GM12875 (cell line): ENCODE data around the gene IGF1.

Experiments
- H3K4me3 ChIP-seq: one replicate; pipeline ENCODE4 v1.5.1; 2011; ENCODE audit warnings: low read depth, low read length, control low read depth
- TF ChIP-seq, protein P1 (sequence below): IDR thresholded peaks from 2 replicates; pipeline ENCODE4 v1.5.1; 2011; ENCODE audit warnings: low read depth, mild to moderate bottlenecking, control low read depth, inconsistent platforms, low read length, moderate library complexity, borderline replicate concordance; ENCODE audit not compliant: insufficient read depth

Gene IGF1

GRCh38 chr12:102465762-102466560, 14.4 kb downstream of the IGF1 start:
- TF ChIP-seq, protein P1, sequence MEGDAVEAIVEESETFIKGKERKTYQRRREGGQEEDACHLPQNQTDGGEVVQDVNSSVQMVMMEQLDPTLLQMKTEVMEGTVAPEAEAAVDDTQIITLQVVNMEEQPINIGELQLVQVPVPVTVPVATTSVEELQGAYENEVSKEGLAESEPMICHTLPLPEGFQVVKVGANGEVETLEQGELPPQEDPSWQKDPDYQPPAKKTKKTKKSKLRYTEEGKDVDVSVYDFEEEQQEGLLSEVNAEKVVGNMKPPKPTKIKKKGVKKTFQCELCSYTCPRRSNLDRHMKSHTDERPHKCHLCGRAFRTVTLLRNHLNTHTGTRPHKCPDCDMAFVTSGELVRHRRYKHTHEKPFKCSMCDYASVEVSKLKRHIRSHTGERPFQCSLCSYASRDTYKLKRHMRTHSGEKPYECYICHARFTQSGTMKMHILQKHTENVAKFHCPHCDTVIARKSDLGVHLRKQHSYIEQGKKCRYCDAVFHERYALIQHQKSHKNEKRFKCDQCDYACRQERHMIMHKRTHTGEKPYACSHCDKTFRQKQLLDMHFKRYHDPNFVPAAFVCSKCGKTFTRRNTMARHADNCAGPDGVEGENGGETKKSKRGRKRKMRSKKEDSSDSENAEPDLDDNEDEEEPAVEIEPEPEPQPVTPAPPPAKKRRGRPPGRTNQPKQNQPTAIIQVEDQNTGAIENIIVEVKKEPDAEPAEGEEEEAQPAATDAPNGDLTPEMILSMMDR = no peak
- no peak overlapping the region for H3K4me3 ChIP-seq

DNA sequence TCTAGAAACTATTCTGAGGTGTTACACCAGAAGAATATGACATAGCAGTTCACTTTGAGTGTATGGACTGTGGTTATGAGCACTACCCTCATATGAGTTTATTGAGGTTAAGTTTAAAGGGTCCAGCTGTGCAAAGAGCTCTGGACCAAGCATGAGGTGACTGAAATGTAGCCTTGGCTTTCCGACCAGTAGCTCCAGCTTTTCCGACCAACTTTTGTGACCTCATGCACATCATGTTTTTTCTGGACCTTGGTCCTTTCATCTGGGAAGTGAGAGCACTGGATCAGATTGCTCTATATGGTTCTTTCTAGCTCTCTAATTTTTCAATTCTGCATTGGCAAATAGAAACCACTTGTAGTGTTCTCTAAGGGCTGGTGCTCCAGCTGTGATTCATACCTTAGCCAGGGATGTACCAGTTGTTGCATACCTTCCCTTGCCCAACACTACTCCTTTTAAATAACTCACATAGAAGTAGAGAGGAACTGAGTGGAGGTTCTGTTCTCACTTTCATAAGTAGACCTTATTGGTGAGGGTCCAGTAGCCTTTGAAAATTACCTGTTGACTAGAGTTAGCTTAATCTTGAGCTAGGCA, 16.6 kb downstream of the IGF1 start:
- H3K4me3 ChIP-seq = no peak overlapping the region
- TF ChIP-seq, protein P1 = no peak

DNA sequence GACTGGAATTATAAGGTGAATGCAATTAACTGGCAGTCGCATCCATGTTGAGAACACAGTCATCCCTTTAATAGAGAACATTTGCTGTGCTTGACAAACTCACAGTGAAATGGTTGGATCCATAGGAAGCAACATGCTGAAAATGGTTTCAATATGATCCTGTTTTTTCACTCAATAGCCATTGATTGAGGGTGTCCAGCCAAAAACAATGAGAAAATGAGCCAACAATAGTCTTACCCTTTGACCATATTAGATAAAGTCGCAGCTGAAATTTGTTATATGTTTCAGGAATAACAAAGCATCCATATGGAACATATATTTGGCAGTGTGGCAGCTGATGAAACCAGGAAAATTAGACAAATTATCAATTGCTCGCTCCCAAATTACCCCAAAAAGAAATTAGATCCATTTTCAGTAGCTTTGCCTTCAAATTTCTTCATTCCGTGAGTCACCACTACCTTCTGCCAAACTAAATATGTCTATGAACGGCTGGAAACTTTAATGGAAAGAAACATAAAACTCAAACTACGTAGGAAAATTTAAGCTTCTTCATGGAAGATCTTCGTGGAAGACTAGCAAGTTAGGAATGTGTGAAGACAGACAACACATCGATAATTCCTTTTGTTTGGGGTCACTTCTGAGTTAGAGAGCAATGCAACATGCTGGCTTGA, 17.4 kb downstream of the IGF1 start:
- H3K4me3 ChIP-seq = no peak overlapping the region
- TF ChIP-seq, protein P1 = no peak

GRCh38 chr12:102462386-102462785, 18.0 kb downstream of the IGF1 start:
- TF ChIP-seq, protein P1 = no peak
- no peak overlapping the region for H3K4me3 ChIP-seq

DNA sequence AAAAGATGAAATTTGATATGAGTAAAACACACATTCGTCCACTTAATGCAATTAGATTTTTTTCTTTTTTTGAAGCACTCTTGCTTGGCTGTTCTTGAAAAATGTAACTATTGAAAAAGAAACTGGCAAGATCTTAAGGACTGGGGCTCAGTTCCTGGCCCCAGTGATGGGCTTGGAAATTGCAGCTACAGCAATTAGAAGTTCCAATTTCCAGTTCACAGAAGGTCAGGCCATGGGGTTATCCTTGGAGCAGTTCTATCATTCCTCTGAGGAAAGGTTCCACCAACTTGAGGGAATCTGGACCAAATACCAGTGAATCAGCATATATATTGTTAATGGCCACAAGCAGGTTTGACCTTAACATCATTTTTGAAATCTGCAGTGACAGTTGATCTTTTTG, 18.9 kb downstream of the IGF1 start:
- TF ChIP-seq, protein P1 = no peak
- H3K4me3 ChIP-seq = no peak overlapping the region

DNA sequence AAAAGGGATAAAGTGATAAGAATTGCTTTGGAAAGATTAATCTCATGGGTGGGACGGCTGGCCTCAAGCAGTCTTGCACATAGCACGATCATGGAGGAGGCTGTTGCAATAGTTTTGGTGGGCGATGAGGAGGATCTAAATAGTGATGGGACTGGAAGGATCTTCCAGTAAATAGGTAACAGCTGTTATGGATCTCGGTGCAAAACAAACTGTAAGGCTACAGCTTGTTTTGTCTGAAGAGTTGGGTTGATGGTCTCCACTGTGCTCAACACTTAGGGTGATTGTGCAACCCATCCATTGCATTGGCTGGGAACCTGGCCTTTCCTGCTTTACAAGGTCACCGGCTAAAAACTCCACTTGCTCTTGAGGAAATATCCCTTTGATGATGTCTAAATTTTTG, 21.0 kb downstream of the IGF1 start:
- TF ChIP-seq, protein P1 = no peak
- no peak overlapping the region for H3K4me3 ChIP-seq
